Measurements from ENCODE around the gene VAMP3.

Gene VAMP3

GRCh38 chr1:7751174-7751573, 19.9 kb upstream of the VAMP3 start:
- no peak for DNase-seq (ENCODE audit: extremely low read depth, low read depth)
- TF ChIP-seq, protein P1, sequence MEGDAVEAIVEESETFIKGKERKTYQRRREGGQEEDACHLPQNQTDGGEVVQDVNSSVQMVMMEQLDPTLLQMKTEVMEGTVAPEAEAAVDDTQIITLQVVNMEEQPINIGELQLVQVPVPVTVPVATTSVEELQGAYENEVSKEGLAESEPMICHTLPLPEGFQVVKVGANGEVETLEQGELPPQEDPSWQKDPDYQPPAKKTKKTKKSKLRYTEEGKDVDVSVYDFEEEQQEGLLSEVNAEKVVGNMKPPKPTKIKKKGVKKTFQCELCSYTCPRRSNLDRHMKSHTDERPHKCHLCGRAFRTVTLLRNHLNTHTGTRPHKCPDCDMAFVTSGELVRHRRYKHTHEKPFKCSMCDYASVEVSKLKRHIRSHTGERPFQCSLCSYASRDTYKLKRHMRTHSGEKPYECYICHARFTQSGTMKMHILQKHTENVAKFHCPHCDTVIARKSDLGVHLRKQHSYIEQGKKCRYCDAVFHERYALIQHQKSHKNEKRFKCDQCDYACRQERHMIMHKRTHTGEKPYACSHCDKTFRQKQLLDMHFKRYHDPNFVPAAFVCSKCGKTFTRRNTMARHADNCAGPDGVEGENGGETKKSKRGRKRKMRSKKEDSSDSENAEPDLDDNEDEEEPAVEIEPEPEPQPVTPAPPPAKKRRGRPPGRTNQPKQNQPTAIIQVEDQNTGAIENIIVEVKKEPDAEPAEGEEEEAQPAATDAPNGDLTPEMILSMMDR (IDR thresholded peaks at IDR 0.05; ENCODE audit: low read depth, low read length) = no peak

DNA sequence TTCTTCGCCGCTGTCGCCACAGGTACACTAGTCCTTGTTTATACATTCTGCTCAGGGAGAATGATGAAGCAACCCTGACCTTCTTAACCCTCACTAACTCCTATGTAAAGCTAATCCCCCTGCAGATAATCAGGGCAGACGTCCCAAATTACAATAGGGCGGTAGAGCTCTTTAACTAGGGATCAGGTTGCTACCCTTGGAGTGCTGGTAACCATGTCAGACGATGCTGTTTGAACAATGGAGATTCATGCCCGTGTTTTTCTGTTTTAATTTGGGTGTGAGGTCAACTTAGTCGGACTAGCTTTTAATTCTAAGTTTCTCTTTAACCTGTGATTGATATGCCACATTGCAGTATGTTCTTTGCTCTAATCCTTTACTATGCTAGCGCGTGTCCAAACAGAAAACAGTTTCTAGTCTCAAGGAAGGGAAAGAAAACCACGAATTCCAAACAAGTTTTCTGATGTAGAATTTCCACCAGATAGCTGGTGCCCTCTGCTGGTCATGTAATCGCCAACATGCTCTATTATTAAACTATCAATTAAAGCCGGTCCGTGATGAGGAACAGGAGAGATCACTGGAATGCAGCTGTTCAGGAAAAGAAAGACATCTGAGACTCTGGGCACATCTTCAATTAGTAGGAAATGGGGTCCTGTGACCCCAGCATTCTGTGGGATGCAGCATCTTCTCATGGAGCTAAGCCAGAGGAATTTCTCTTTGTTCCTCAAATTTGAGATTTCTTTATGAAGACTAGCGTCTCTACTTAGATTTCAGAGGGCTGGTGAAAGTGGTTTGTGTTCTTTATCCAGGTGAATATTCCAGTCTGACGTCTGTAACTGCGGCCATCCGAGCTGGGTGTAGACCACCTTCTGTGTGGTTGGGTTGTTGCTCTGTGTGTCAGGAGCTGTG, 18.3 kb upstream of the VAMP3 start:
- DNase-seq (ENCODE audit: extremely low read depth, low read depth) = peak; percentile 41
- TF ChIP-seq, protein P1 (IDR thresholded peaks at IDR 0.05; ENCODE audit: low read depth, low read length) = peak; percentile 73

- DNase-seq (ENCODE audit: extremely low read depth, low read depth) = no peak
These were observed 17.5 kb upstream of the VAMP3 start for GRCh38 chr1:7753641-7754040.

GRCh38 chr1:7754234-7754633, 16.9 kb upstream of the VAMP3 start:
- TF ChIP-seq, protein P1 (IDR thresholded peaks at IDR 0.05; ENCODE audit: low read depth, low read length) = no peak
- no peak for DNase-seq (ENCODE audit: extremely low read depth, low read depth)

More at GRCh38 chr1:7753641-7754040, 17.5 kb upstream of the VAMP3 start:
- TF ChIP-seq, protein P1 (IDR thresholded peaks at IDR 0.05; ENCODE audit: low read depth, low read length) = no peak

GRCh38 chr1:7755448-7755847, 15.6 kb upstream of the VAMP3 start:
- TF ChIP-seq, protein P1 (IDR thresholded peaks at IDR 0.05; ENCODE audit: low read depth, low read length) = peak; percentile 32
- DNase-seq (ENCODE audit: extremely low read depth, low read depth) = no peak

GRCh38 chr1:7760245-7760644, 10.9 kb upstream of the VAMP3 start:
- DNase-seq (ENCODE audit: extremely low read depth, low read depth) = no peak
- TF ChIP-seq, protein P1 (IDR thresholded peaks at IDR 0.05; ENCODE audit: low read depth, low read length) = no peak

GRCh38 chr1:7761103-7761502, 10.0 kb upstream of the VAMP3 start:
- TF ChIP-seq, protein P1 (IDR thresholded peaks at IDR 0.05; ENCODE audit: low read depth, low read length) = no peak
- DNase-seq (ENCODE audit: extremely low read depth, low read depth) = no peak
